GM12892 (cell line): ENCODE results near the gene IPO13.

Experiments
- POLR2A ChIP-seq: IDR thresholded peaks from 2 replicates; pipeline ENCODE4 v1.6.1; 2011; ENCODE audit warnings: low read depth, low read length, control low read depth
- POLR2AphosphoS5 ChIP-seq: IDR thresholded peaks from 2 replicates; pipeline ENCODE4 v1.6.1; 2011; ENCODE audit warnings: low read depth, low read length, control low read depth

DNA sequence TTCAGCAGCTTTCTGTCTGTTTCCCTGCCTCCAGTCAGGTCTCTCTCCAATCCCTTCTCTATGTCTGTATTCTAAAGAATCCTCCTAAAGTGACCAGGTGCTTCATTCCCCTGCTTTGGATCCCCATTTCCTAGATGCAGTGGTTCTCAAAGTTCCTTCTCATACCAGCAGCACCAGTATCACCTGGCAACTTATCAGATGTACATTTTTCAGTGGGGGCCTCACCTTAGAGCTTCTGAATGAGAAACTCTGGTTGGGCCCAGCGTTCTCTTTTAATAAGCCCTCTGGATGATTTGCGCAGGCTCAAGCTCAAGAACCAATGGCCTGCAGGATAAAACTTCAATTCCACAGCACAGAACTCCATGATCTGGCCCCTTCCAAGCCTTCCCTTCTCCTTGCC is 38.5 kb upstream of the IPO13 start:
- TF ChIP-seq POLR2AphosphoS5 = no peak
- TF ChIP-seq POLR2A = no peak
